NB4 (cell line): ENCODE data around the gene RTL9.

Experiments
- CTCF ChIP-seq: IDR thresholded peaks from one replicate; pipeline ENCODE4 v1.5.1; 2012; ENCODE audit warnings: low read depth, low read length
- MAX ChIP-seq: IDR thresholded peaks from 2 replicates; pipeline ENCODE4 v1.6.1; 2011; ENCODE audit warnings: low read depth, low read length
- MYC ChIP-seq: IDR thresholded peaks from 2 replicates; pipeline ENCODE4 v1.6.1; 2011; ENCODE audit warnings: low read depth, low read length
- POLR2A ChIP-seq: IDR thresholded peaks from 2 replicates; pipeline ENCODE4 v1.6.1; 2011; ENCODE audit warnings: mild to moderate bottlenecking; ENCODE audit not compliant: insufficient read length; ENCODE audit errors: extremely low read depth

GRCh38 chrX:110363244-110363643 lies 4.6 kb downstream of the RTL9 start:
- TF ChIP-seq CTCF, result no peak
- no peak for TF ChIP-seq MYC
- TF ChIP-seq MAX, result no peak
- no peak for TF ChIP-seq POLR2A
